NT2/D1 (cell line): ENCODE data around the gene MYBPC3.

Source experiments
- SUZ12 ChIP-seq: IDR thresholded peaks from 2 replicates; pipeline ENCODE4 v1.6.1; 2011; ENCODE audit not compliant: insufficient read length, insufficient read depth; ENCODE audit errors: extremely low read depth
- YY1 ChIP-seq: IDR thresholded peaks from 2 replicates; pipeline ENCODE4 v1.6.1; 2011; ENCODE audit not compliant: insufficient read length, insufficient read depth
- ZNF274 ChIP-seq: IDR thresholded peaks from 2 replicates; pipeline ENCODE4 v1.6.1; 2011; ENCODE audit warnings: mild to moderate bottlenecking, low read depth, low read length

- no peak for TF ChIP-seq SUZ12
- TF ChIP-seq YY1: no peak
- TF ChIP-seq ZNF274: no peak
These were observed 15.9 kb downstream of the MYBPC3 start for GRCh38 chr11:47336595-47336994.
